Left kidney (tissue), 2 donors: Measurements from ENCODE around the gene SPATA2L. TPM values are rescaled to one million over a fixed set of nuclear protein-coding genes. Genes with fewer than 3 reads are reported as not detected.

ENCODE experiments used
- DNase-seq: peaks from one replicate; pipeline ENCODE4 v3.0.0-alpha.2; 2013
- polyA plus RNA-seq: library from polyadenylated mRNA; unstranded; fragments of 120-200 nt; gene quantifications from one replicate; pipeline ENCODE4 v1.2.1, GENCODE V29; 2013; ENCODE audit not compliant: insufficient read length

Gene SPATA2L
- polyA plus RNA-seq, 1 donor = 4.3 TPM

- peak; percentile 14 for DNase-seq
Observed at GRCh38 chr16:89729863-89730593, 28.5 kb upstream of the SPATA2L start.

GRCh38 chr16:89729293-89729692 lies 27.8 kb upstream of the SPATA2L start:
- DNase-seq = no peak

GRCh38 chr16:89727406-89728120 lies 26.1 kb upstream of the SPATA2L start:
- no peak for DNase-seq

- no peak for DNase-seq
Observed at GRCh38 chr16:89723279-89724250, 22.1 kb upstream of the SPATA2L start.

- DNase-seq = no peak
Observed at GRCh38 chr16:89722392-89723278, 21.1 kb upstream of the SPATA2L start.

- DNase-seq = no peak
Observed at GRCh38 chr16:89721546-89722391, 20.3 kb upstream of the SPATA2L start.

GRCh38 chr16:89720813-89721545 lies 19.5 kb upstream of the SPATA2L start, which contains the start of the genes VPS9D1 and ZNF276:
TSS of gene VPS9D1 (minus strand) at chr16:89720898. CDS start at chr16:89720861, 37 bp downstream.
TSS of gene ZNF276 (plus strand) at chr16:89721537. CDS start at chr16:89721641, 104 bp downstream.
- peak; percentile 70 for DNase-seq

GRCh38 chr16:89720551-89720812 lies 19.0 kb upstream of the SPATA2L start:
- no peak for DNase-seq

- no peak for DNase-seq
Observed at GRCh38 chr16:89717688-89718505, 16.4 kb upstream of the SPATA2L start.

GRCh38 chr16:89716916-89717687 lies 15.6 kb upstream of the SPATA2L start:
- DNase-seq = no peak

- DNase-seq = no peak
Observed at GRCh38 chr16:89716493-89716892, 15.0 kb upstream of the SPATA2L start.

- DNase-seq = no peak
Observed at GRCh38 chr16:89712274-89712781, 10.8 kb upstream of the SPATA2L start.

GRCh38 chr16:89711601-89712273 lies 10.2 kb upstream of the SPATA2L start:
- DNase-seq = no peak

GRCh38 chr16:89710709-89711564 lies 9.4 kb upstream of the SPATA2L start:
- no peak for DNase-seq

- no peak for DNase-seq
Observed at GRCh38 chr16:89709716-89710432, 8.4 kb upstream of the SPATA2L start.
